IMR-90 (cell line): ENCODE measurements around the gene GDPD5. TPM values are rescaled to one million over a fixed set of nuclear protein-coding genes. Genes with fewer than 3 reads are reported as not detected.

Experiments used
- ATAC-seq: fragments of 200-7000 bp; cut with Tn5 transposase; 2 replicates; pipeline ENCODE4 v1.9.1; 2020; ENCODE audit warnings: low read depth, mild to moderate bottlenecking, moderate library complexity
- BruUV-seq: library from RNA; stranded (reverse); fragments of 400-500 nt; replicated peaks from 2 replicates; lab custom pipeline; 2021; lab: Mats Ljungman, UMichigan
- CTCF ChIA-PET: fragments of 300-600 bp; formaldehyde crosslinking; extraction: SDS; loops from one replicate; lab custom pipeline; 2021; ENCODE audit warnings: antibody characterized with exemption; lab: Yijun Ruan, JAX
- POLR2A ChIA-PET: fragments of 300-600 bp; sonication (Branson Sonifier 250); formaldehyde crosslinking; loops from one replicate; lab custom pipeline; 2022; ENCODE audit warnings: antibody characterized with exemption; ENCODE audit not compliant: unreplicated experiment; lab: Charles Lee
- DNase-seq: peaks from one replicate; pipeline ENCODE4 v3.0.0; 2013
- H2AFZ ChIP-seq: replicated peaks from 2 replicates; pipeline ENCODE3; 2013; ENCODE audit warnings: low read length, mild to moderate bottlenecking; ENCODE audit not compliant: poor library complexity
- H2AK5ac ChIP-seq: 2 replicates; pipeline ENCODE4 v1.6.1; 2013; ENCODE audit warnings: low read depth, low read length, inconsistent platforms
- H2AK9ac ChIP-seq: replicated peaks from 2 replicates; pipeline ENCODE3; 2013; ENCODE audit warnings: mild to moderate bottlenecking, low read depth, low read length, moderate library complexity; ENCODE audit not compliant: poor library complexity
- H2BK120ac ChIP-seq: 2 replicates; pipeline ENCODE4 v1.6.1; 2013; ENCODE audit warnings: low read depth, low read length, inconsistent platforms
- H2BK15ac ChIP-seq: 3 replicates; pipeline ENCODE4 v1.6.1; 2013; ENCODE audit warnings: low read depth, low read length, inconsistent platforms
- H2BK20ac ChIP-seq: 2 replicates; pipeline ENCODE4 v1.6.1; 2013; ENCODE audit warnings: low read depth, mild to moderate bottlenecking, inconsistent platforms, low read length, moderate library complexity
- H2BK5ac ChIP-seq: 2 replicates; pipeline ENCODE4 v1.6.1; 2013; ENCODE audit warnings: mild to moderate bottlenecking, low read depth, low read length, inconsistent platforms; ENCODE audit not compliant: poor library complexity, severe bottlenecking
- H3K14ac ChIP-seq: replicated peaks from 2 replicates; pipeline ENCODE4 v1.6.1; 2013; ENCODE audit warnings: low read depth, low read length, inconsistent platforms
- H3K18ac ChIP-seq: 2 replicates; pipeline ENCODE4 v1.6.1; 2013; ENCODE audit warnings: low read depth, low read length, control low read depth
- H3K23ac ChIP-seq: 2 replicates; pipeline ENCODE4 v1.6.1; 2013; ENCODE audit warnings: low read depth, low read length, inconsistent platforms
- H3K27ac ChIP-seq: 2 replicates; pipeline ENCODE4 v1.5.1; 2013; ENCODE audit warnings: mild to moderate bottlenecking, control low read depth, low read length; ENCODE audit not compliant: insufficient read depth
- H3K27me3 ChIP-seq: 2 replicates; pipeline ENCODE4 v1.6.1; 2013; ENCODE audit warnings: low read length; ENCODE audit not compliant: control insufficient read depth, insufficient read depth
- H3K36me3 ChIP-seq: 2 replicates; pipeline ENCODE4 v1.6.1; 2013; ENCODE audit warnings: low read length, mixed read lengths; ENCODE audit not compliant: control insufficient read depth, insufficient read depth
- H3K4ac ChIP-seq: 2 replicates; pipeline ENCODE4 v1.6.1; 2013; ENCODE audit warnings: low read depth, low read length, inconsistent platforms
- H3K4me1 ChIP-seq: 2 replicates; pipeline ENCODE4 v1.6.1; 2013; ENCODE audit warnings: low read length, mixed read lengths; ENCODE audit not compliant: control insufficient read depth, insufficient read depth
- H3K4me2 ChIP-seq: 2 replicates; pipeline ENCODE4 v1.6.1; 2013; ENCODE audit warnings: low read depth, mild to moderate bottlenecking, control low read depth, low read length, moderate library complexity
- H3K4me3 ChIP-seq: 2 replicates; pipeline ENCODE4 v1.5.1; 2013; ENCODE audit warnings: low read depth, mild to moderate bottlenecking, control low read depth, low read length, moderate library complexity; ENCODE audit not compliant: insufficient read depth
- H3K56ac ChIP-seq: 2 replicates; pipeline ENCODE4 v1.6.1; 2013; ENCODE audit warnings: low read length, inconsistent platforms; ENCODE audit not compliant: insufficient read depth; ENCODE audit errors: extremely low read depth
- H3K79me1 ChIP-seq, 2 experiments: 2 replicates each; pipeline ENCODE4 v1.6.1; 2013; ENCODE audit warnings: low read length in 2 of 2, inconsistent platforms in 1 of 2, low read depth in 1 of 2
- H3K9ac ChIP-seq: 2 replicates; pipeline ENCODE4 v1.6.1; 2013; ENCODE audit warnings: low read depth, low read length, control low read depth
- H3K9me1 ChIP-seq: 2 replicates; pipeline ENCODE4 v1.6.1; 2013; ENCODE audit warnings: low read length, inconsistent platforms; ENCODE audit not compliant: insufficient read depth
- H3K9me3 ChIP-seq: 2 replicates; pipeline ENCODE4 v1.6.1; 2013; ENCODE audit warnings: low read length; ENCODE audit not compliant: control insufficient read depth, insufficient read depth
- H4K20me1 ChIP-seq: 2 replicates; pipeline ENCODE4 v1.6.1; 2013; ENCODE audit warnings: low read length, inconsistent platforms; ENCODE audit not compliant: insufficient read depth
- H4K5ac ChIP-seq: 2 replicates; pipeline ENCODE4 v1.6.1; 2013; ENCODE audit warnings: mild to moderate bottlenecking, low read depth, low read length, control low read depth
- H4K8ac ChIP-seq, 2 experiments: 2 replicates each; pipeline ENCODE4 v1.6.1; 2013; ENCODE audit warnings: low read depth in 2 of 2, low read length in 2 of 2, control low read depth in 1 of 2, inconsistent platforms in 1 of 2
- H4K91ac ChIP-seq: 2 replicates; pipeline ENCODE4 v1.6.1; 2013; ENCODE audit warnings: low read depth, low read length, inconsistent platforms; ENCODE audit not compliant: insufficient read depth
- CHD1 ChIP-seq: IDR thresholded peaks from 2 replicates; pipeline ENCODE4 v1.6.1; 2012; ENCODE audit warnings: low read depth, low read length, improper control_type of control experiment
- ELK1 ChIP-seq: fragments of 150-350 bp; IDR thresholded peaks from 2 replicates; pipeline ENCODE4 v1.6.1; 2016; ENCODE audit warnings: low read depth, mild to moderate bottlenecking, low read length, moderate library complexity, borderline replicate concordance
- NFE2L2 ChIP-seq: fragments of 150-350 bp; IDR thresholded peaks from 2 replicates; pipeline ENCODE4 v1.6.1; 2016; ENCODE audit warnings: low read depth, mild to moderate bottlenecking, low read length
- POLR2A ChIP-seq: IDR thresholded peaks from 2 replicates; pipeline ENCODE4 v1.6.1; 2012; ENCODE audit warnings: mild to moderate bottlenecking, low read depth, low read length
- RFX5 ChIP-seq: IDR thresholded peaks from 2 replicates; pipeline ENCODE4 v1.8.0; 2012; ENCODE audit warnings: low read depth, mild to moderate bottlenecking, low read length, moderate library complexity
- SMC3 ChIP-seq: fragments of 150-350 bp; IDR thresholded peaks from 2 replicates; pipeline ENCODE4 v1.6.1; 2016; ENCODE audit warnings: low read depth, mild to moderate bottlenecking, antibody characterized with exemption, low read length, moderate library complexity
- dilution Hi-C: fragments of 300-500 bp; cut with HindIII; formaldehyde crosslinking; loops from one replicate; pipeline ENCODE4 v1.14.3; 2018; ENCODE audit warnings: low sequenced_read_pairs; ENCODE audit not compliant: unreplicated experiment
- in situ Hi-C: fragments of 300-500 bp; cut with MboI; formaldehyde crosslinking; loops from 3 replicates; pipeline ENCODE4 v1.14.3; 2019; ENCODE audit warnings: low sequenced_read_pairs, inconsistent platforms, mixed read lengths
- intact Hi-C: fragments of 100-400 bp; cut with micrococcal nuclease; formaldehyde crosslinking; loops from 2 replicates; pipeline ENCODE4 v1.10.0; 2022
- polyA plus RNA-seq, 3 experiments: library from polyadenylated mRNA; depleted of rRNA; stranded (reverse); fragments of >200 nt; gene quantifications; 2 replicates each; pipeline ENCODE4 v1.2.3, GENCODE V29; 2012; ENCODE audit warnings: low replicate concordance in 1 of 3
- total RNA-seq: library from RNA; depleted of rRNA; stranded (reverse); fragments of >200 nt; gene quantifications from 2 replicates; pipeline ENCODE4 v1.2.3, GENCODE V29; 2012

GDPD5 gene
- total and polyA plus RNA-seq, 2 of the 4 experiments (the other 2 are of a cell fraction) = 2.0 to 7.9 TPM

- TF ChIP-seq NFE2L2 = no peak
- TF ChIP-seq CHD1 = no peak
- no peak for TF ChIP-seq SMC3
Observed at GRCh38 chr11:75428281-75428724, 97.4 kb downstream of the GDPD5 start (continued).

DNA sequence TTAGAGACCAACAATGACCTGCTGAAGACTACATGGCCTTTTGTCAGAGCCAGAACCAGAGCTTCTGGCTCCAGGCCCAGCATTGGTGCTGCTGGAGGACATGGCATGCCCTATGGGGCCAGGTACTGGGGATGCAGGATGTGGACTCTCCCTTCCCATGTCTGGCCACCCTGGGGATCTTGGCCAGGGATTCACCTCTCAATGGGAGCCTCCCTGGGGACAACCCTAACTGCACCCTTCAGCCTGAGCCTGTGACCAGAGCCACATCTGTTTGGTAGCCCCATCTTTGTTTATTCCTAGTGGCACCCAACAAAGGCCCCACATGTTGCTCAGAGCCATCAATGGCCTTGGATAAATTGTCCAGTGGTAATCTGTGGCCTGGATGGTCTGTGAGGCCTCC lies 98.6 kb downstream of the GDPD5 start:
- POLR2A ChIA-PET = no interaction called here
- Histone ChIP-seq H3K4me1 (peaks cover 8% of the 10 kb centered on the region), H2BK20ac (no peak overlapping the region), H3K27ac (no peak overlapping the region), H2AFZ (no peak overlapping the region), H2BK15ac (no peak overlapping the region), H3K4ac (no peak overlapping the region), H2AK9ac (no peak overlapping the region), H3K9ac (no peak overlapping the region), H4K8ac (no peak overlapping the region), H4K5ac (no peak overlapping the region), H2BK5ac (no peak overlapping the region), H4K91ac (no peak overlapping the region), H3K18ac (no peak overlapping the region), H3K23ac (no peak overlapping the region), H3K4me3 (no peak overlapping the region), H2BK120ac (no peak overlapping the region), H2AK5ac (no peak overlapping the region), H3K9me1 (peaks cover 5% of the 10 kb centered on the region), H3K79me1 (0 out of 4 replicates have a peak, but pooled peaks cover 0 to 6% of the 10 kb centered on the region in 2 experiments), H4K20me1 (0 out of 2 replicates have a peak, but pooled peaks cover 3% of the 10 kb centered on the region), H3K36me3 (peaks cover 17% of the 10 kb centered on the region), H3K27me3 (peaks cover 21% of the 10 kb centered on the region), H3K4me2 (no peak overlapping the region), H3K56ac (no peak overlapping the region), H3K9me3 (peaks cover 6% of the 10 kb centered on the region), H3K14ac (no peak overlapping the region)
- BruUV-seq = no TSS peak
- TF ChIP-seq POLR2A (no peak), SMC3 (no peak), ELK1 (no peak), RFX5 (no peak), NFE2L2 (no peak)
- intact Hi-C loops (no loop called here), in situ Hi-C loops (no loop called here), dilution Hi-C loops (no loop called here)
- CTCF ChIA-PET = no interaction called here
- ATAC-seq (no peak), DNase-seq (no peak)
